ENCODE measurements around the gene ATP5IF1. TPM values are rescaled to one million over a fixed set of nuclear protein-coding genes. Genes with fewer than 3 reads are reported as not detected.

ATP5IF1 gene
- polyA plus RNA-seq (2012; rRNA removed), result 303 and 594 TPM in 2 replicates
- polyA plus RNA-seq (2012; cell fraction: cytosol; rRNA removed), result 453 and 709 TPM in 2 replicates
- polyA plus RNA-seq (2012; cell fraction: nucleus; rRNA removed), result 130 and 156 TPM in 2 replicates

GRCh38 chr1:28235755-28236655, at the start of gene ATP5IF1:
Gene ATP5IF1, plus strand, starts transcription at chr1:28236124. Its CDS starts 60 bp downstream, at chr1:28236184.
- Histone ChIP-seq H3K79me2 (ENCODE audit: insufficient read depth) (peaks cover 48% of the 10 kb centered on the region), H3K27me3 (ENCODE audit: insufficient read depth) (no peaks in the 10 kb centered on the region), H2AFZ (ENCODE audit: low read depth) (peak within 1 kb of the TSS; percentile 99), H3K4me2 (peak within 1 kb of the TSS; percentile 96), H3F3A (replicated peaks; ENCODE audit: insufficient read depth) (peaks cover 22% of the 10 kb centered on the region), H3K9ac (peak within 1 kb of the TSS; percentile 83), H3K4me1 (ENCODE audit: control insufficient read depth in 1 of 2, insufficient read depth in 2 of 2, low read depth in 1 of 2, low read length in 1 of 2) (peaks cover 10 to 13% of the 10 kb centered on the region in 2 experiments), H3K9me3 (no peaks in the 10 kb centered on the region), H3K27ac (ENCODE audit: low read depth in 2 of 2, low read length in 1 of 2) (peak within 1 kb of the TSS; percentile 61 to 85), H3K9me2 (no peaks in the 10 kb centered on the region), H3K36me3 (replicated peaks in 1 of 2; ENCODE audit: control insufficient read depth in 1 of 2, insufficient read depth in 2 of 2, low read length in 1 of 2) (peaks cover 4 to 9% of the 10 kb centered on the region in 2 experiments), H3K4me3 (ENCODE audit: low read depth in 2 of 2, low read length in 1 of 2) (peak within 1 kb of the TSS; percentile 87 to 90), H4K20me1 (ENCODE audit: insufficient read depth) (no peaks in the 10 kb centered on the region)
- CTCF ChIA-PET, result interaction anchor here (0.5 to 4.7 kb wide), 4 partner anchors 12 to 303 kb away, joined by 3 to 25 read pairs (median 3); no protein-coding TSS in a partner anchor
- DNase-seq, result peak; percentile 97
- WGBS (ENCODE audit: low lambda C conversion rate), result under 1% methylated on average over 38 of the region's 60 CpGs
- POLR2A ChIA-PET, result interaction anchor here (0.7 to 2.8 kb wide), 9 partner anchors 9 to 411 kb away, joined by 3 to 10 read pairs (median 5); partner anchors contain the start of genes EYA3, MED18 and SESN2
- TF ChIP-seq SMC3 (IDR thresholded peaks at IDR 0.05; ENCODE audit: low read depth, low read length) (no peak), EZH2phosphoT487 (IDR thresholded peaks at IDR 0.05; ENCODE audit: borderline replicate concordance, low read depth) (no peak), GABPA (IDR thresholded peaks at IDR 0.05; ENCODE audit: low read depth) (no peak; the same call in 1 of the 2 replicates), NFIC (IDR thresholded peaks at IDR 0.05; ENCODE audit: borderline replicate concordance) (peak; percentile 43; the same call in 1 of the 2 replicates), POLR2AphosphoS5 (IDR thresholded peaks at IDR 0.05; ENCODE audit: low read depth, low read length) (peak; percentile 98), MAX (IDR thresholded peaks at IDR 0.05; ENCODE audit: low read depth) (no peak), TCF12 (IDR thresholded peaks at IDR 0.05) (no peak), CTCF (IDR thresholded peaks at IDR 0.05) (no peak), FOXM1 (IDR thresholded peaks at IDR 0.05; ENCODE audit: low read depth) (no peak), PBX3 (IDR thresholded peaks at IDR 0.05) (peak; percentile 74), REST (IDR thresholded peaks at IDR 0.05; ENCODE audit: low read depth, low read length) (no peak; the same call in 1 of the 2 replicates), ZBTB33 (IDR thresholded peaks at IDR 0.05; ENCODE audit: borderline replicate concordance, low read depth) (no peak), RFX5 (IDR thresholded peaks at IDR 0.05; ENCODE audit: low read length) (no peak; the same call in 1 of the 2 replicates), YY1 (IDR thresholded peaks at IDR 0.05; ENCODE audit: low read depth) (peak; percentile 82), RXRA (IDR thresholded peaks at IDR 0.05; ENCODE audit: borderline replicate concordance, low read depth) (no peak), FOXJ3 (CRISPR knock-in tag; IDR thresholded peaks at IDR 0.05) (no peak), JUND (IDR thresholded peaks at IDR 0.05) (no peak), CHD2 (IDR thresholded peaks at IDR 0.05; ENCODE audit: low read length, partially characterized antibody) (peak; percentile 89), RAD21 (IDR thresholded peaks at IDR 0.05; ENCODE audit: low read length) (no peak), SIN3A (IDR thresholded peaks at IDR 0.05; ENCODE audit: borderline replicate concordance, low read depth, low read length) (peak; percentile 70; the same call in 1 of the 2 replicates), ELF1 (IDR thresholded peaks at IDR 0.05) (no peak), MXI1 (IDR thresholded peaks at IDR 0.05; ENCODE audit: low read depth, low read length) (peak; percentile 88), FOSL2 (IDR thresholded peaks at IDR 0.05; ENCODE audit: borderline replicate concordance, low read depth) (no peak), TAF1 (IDR thresholded peaks at IDR 0.05; ENCODE audit: borderline replicate concordance, low read depth, low read length) (peak; percentile 98)

All from SK-N-SH (cell line).